ENCODE measurements around the gene TUBGCP3. TPM values are rescaled to one million over a fixed set of nuclear protein-coding genes. Genes with fewer than 3 reads are reported as not detected.

Gene TUBGCP3
- polyA plus RNA-seq, 1 experiment, result 15.7 TPM

GRCh38 chr13:112441779-112442310 lies 146.1 kb downstream of the TUBGCP3 start:
- H3K27me3 ChIP-seq (ENCODE audit: control insufficient read depth, insufficient read depth, low read length), result no peaks in the 10 kb centered on the region; the same call in 1 of the 2 replicates
- POLR2A ChIA-PET, result no interaction called here
- TF ChIP-seq, protein P1, sequence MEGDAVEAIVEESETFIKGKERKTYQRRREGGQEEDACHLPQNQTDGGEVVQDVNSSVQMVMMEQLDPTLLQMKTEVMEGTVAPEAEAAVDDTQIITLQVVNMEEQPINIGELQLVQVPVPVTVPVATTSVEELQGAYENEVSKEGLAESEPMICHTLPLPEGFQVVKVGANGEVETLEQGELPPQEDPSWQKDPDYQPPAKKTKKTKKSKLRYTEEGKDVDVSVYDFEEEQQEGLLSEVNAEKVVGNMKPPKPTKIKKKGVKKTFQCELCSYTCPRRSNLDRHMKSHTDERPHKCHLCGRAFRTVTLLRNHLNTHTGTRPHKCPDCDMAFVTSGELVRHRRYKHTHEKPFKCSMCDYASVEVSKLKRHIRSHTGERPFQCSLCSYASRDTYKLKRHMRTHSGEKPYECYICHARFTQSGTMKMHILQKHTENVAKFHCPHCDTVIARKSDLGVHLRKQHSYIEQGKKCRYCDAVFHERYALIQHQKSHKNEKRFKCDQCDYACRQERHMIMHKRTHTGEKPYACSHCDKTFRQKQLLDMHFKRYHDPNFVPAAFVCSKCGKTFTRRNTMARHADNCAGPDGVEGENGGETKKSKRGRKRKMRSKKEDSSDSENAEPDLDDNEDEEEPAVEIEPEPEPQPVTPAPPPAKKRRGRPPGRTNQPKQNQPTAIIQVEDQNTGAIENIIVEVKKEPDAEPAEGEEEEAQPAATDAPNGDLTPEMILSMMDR (IDR thresholded peaks at IDR 0.05; ENCODE audit: insufficient read depth, low read depth, low read length), result no peak
- no peak overlapping the region for H3K4me3 ChIP-seq (ENCODE audit: low read depth, low read length)
- H3K36me3 ChIP-seq (ENCODE audit: control insufficient read depth, insufficient read depth, low read length), result no peaks in the 10 kb centered on the region
- no peak for DNase-seq (ENCODE audit: low read depth)
- CTCF ChIA-PET, result interaction anchor here (3.0 kb wide), 1 partner anchor 966 kb away, joined by 20 read pairs; no protein-coding TSS in a partner anchor

DNA sequence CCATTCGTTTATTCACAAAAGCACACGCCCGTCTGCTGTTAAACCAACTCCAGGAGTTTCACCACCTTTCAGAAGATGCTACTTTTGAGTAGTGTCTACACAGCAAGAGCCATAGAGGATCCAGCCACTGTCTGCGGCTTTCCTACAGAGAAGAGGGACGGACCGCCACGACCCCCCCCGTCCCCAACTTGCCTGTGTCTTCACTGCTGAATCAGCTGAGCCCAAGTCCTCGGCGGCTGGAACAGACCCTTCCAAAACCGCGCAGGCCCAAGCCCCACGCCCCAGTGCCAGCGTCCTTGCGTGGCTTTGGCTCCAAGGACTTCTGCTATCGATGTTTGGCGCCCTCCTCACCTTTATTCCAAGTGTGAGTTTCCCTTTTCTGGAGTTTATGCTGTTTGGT lies 146.7 kb downstream of the TUBGCP3 start:
- H3K27me3 ChIP-seq (ENCODE audit: control insufficient read depth, insufficient read depth, low read length), result no peaks in the 10 kb centered on the region; the same call in 1 of the 2 replicates
- DNase-seq (ENCODE audit: low read depth), result no peak
- ChIA-PET POLR2A (no interaction called here), CTCF (no interaction called here)
- H3K36me3 ChIP-seq (ENCODE audit: control insufficient read depth, insufficient read depth, low read length), result no peaks in the 10 kb centered on the region
- TF ChIP-seq, protein P1 (IDR thresholded peaks at IDR 0.05; ENCODE audit: insufficient read depth, low read depth, low read length), result no peak
- H3K4me3 ChIP-seq (ENCODE audit: low read depth, low read length), result no peak overlapping the region

- Histone ChIP-seq H3K36me3 (ENCODE audit: control insufficient read depth, insufficient read depth, low read length) (no peaks in the 10 kb centered on the region), H3K4me3 (ENCODE audit: low read depth, low read length) (no peak overlapping the region), H3K27me3 (ENCODE audit: control insufficient read depth, insufficient read depth, low read length) (no peaks in the 10 kb centered on the region)
- no peak for DNase-seq (ENCODE audit: low read depth)
- POLR2A ChIA-PET, result no interaction called here
- CTCF ChIA-PET, result no interaction called here
- TF ChIP-seq, protein P1 (IDR thresholded peaks at IDR 0.05; ENCODE audit: insufficient read depth, low read depth, low read length), result no peak
Measured at GRCh38 chr13:112438515-112438914, 149.4 kb downstream of the TUBGCP3 start.

DNA sequence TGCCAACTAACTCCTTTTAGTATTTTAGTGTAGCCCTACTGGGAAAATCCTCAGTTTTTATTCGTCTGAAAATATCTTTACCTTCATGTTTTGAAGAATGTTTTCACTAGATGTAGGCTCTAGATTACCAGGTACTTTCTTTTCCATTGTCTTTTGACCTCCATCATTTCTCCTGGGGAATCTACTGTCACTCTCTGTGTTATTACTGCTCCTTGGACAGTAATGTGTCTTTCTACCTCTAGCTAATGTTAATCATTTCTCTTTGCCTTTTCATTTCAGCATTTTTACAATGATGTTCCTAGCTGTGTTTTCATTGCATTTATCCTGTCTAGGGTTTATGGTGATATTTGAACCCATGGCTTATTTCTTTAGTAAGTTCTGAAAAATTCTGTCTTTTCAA lies 149.9 kb downstream of the TUBGCP3 start:
- CTCF ChIA-PET, result no interaction called here
- Histone ChIP-seq H3K4me3 (ENCODE audit: low read depth, low read length) (no peak overlapping the region), H3K36me3 (ENCODE audit: control insufficient read depth, insufficient read depth, low read length) (no peaks in the 10 kb centered on the region), H3K27me3 (ENCODE audit: control insufficient read depth, insufficient read depth, low read length) (no peaks in the 10 kb centered on the region)
- TF ChIP-seq, protein P1 (IDR thresholded peaks at IDR 0.05; ENCODE audit: insufficient read depth, low read depth, low read length), result no peak
- no peak for DNase-seq (ENCODE audit: low read depth)
- POLR2A ChIA-PET, result no interaction called here

DNA sequence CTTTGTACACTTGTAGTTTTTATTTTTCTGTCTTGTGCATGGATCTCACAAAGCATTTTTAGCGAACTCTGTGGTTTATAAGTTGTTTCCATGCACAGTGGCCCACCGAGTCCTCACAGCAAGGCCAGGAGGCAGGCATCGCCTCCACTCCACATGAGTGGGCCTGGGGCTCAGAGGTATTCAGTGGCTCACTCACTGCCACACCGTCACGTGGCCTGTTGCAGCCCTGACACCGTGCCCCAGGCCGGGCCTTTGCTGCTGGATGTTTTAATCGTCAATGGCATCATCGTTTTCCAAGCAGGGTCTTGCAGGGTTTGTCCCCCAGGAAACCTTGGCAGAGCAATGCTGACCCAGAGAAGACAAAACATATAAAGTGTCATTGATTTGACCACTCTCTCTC lies 152.0 kb downstream of the TUBGCP3 start:
- ChIA-PET CTCF (interaction anchor here (1.7 kb wide), 1 partner anchor 8 kb away, joined by 5 read pairs; no protein-coding TSS in a partner anchor), POLR2A (no interaction called here)
- Histone ChIP-seq H3K27me3 (ENCODE audit: control insufficient read depth, insufficient read depth, low read length) (no peaks in the 10 kb centered on the region), H3K36me3 (ENCODE audit: control insufficient read depth, insufficient read depth, low read length) (no peaks in the 10 kb centered on the region), H3K4me3 (ENCODE audit: low read depth, low read length) (no peak overlapping the region)
- TF ChIP-seq, protein P1 (IDR thresholded peaks at IDR 0.05; ENCODE audit: insufficient read depth, low read depth, low read length), result no peak
- no peak for DNase-seq (ENCODE audit: low read depth)

Other genes starting within 250 kb of the TUBGCP3 start
- gene SPACA7, start 211.8 kb downstream of the TUBGCP3 start, polyA plus RNA-seq (2011; rRNA removed), result not detected in 2 replicates
- 1.8 and 1.9 TPM in 2 replicates for gene ATP11A, start 101.9 kb upstream of the TUBGCP3 start, polyA plus RNA-seq (2011; rRNA removed)

All from BJ (cell line).